AG08395 (cell line): ENCODE measurements around the gene FADS2.
A peak's percentile ranks its signal among the peaks of the same experiment; 100 is the strongest.

ENCODE experiments used
- DNase-seq: peaks from one replicate; pipeline ENCODE4 v3.0.0; 2012; ENCODE audit warnings: mixed read lengths, low spot score

Gene FADS2

GRCh38 chr11:61887839-61888494 lies 59.9 kb downstream of the FADS2 start:
- peak; percentile 92 for DNase-seq

GRCh38 chr11:61888590-61888989 lies 60.5 kb downstream of the FADS2 start:
- DNase-seq, result no peak

GRCh38 chr11:61889831-61890230 lies 61.7 kb downstream of the FADS2 start:
- DNase-seq, result no peak

- DNase-seq, result peak; percentile 76
Observed at GRCh38 chr11:61890529-61891330, 62.6 kb downstream of the FADS2 start.

GRCh38 chr11:61891331-61892084 lies 63.4 kb downstream of the FADS2 start, which contains the start of gene FADS3:
Gene FADS3, minus strand, starts transcription at chr11:61891545. Its CDS starts 164 bp downstream, at chr11:61891381.
- peak; percentile 93 for DNase-seq

- DNase-seq, result no peak
Observed at GRCh38 chr11:61892085-61892370, 63.9 kb downstream of the FADS2 start.

- peak; percentile 58 for DNase-seq
Observed at GRCh38 chr11:61893981-61894380, 65.9 kb downstream of the FADS2 start.

- DNase-seq, result no peak
Observed at GRCh38 chr11:61895046-61895717, 67.1 kb downstream of the FADS2 start.

- no peak for DNase-seq
Observed at GRCh38 chr11:61895718-61896059, 67.6 kb downstream of the FADS2 start.

GRCh38 chr11:61896665-61897386 lies 68.7 kb downstream of the FADS2 start:
- DNase-seq, result no peak

- DNase-seq, result peak; percentile 84
Observed at GRCh38 chr11:61897387-61898246, 69.5 kb downstream of the FADS2 start.

GRCh38 chr11:61898247-61898582 lies 70.1 kb downstream of the FADS2 start:
- DNase-seq, result no peak

GRCh38 chr11:61899146-61899841 lies 71.2 kb downstream of the FADS2 start:
- DNase-seq, result peak; percentile 89

- no peak for DNase-seq
Observed at GRCh38 chr11:61900251-61900650, 72.2 kb downstream of the FADS2 start.

- no peak for DNase-seq
Observed at GRCh38 chr11:61901397-61901796, 73.3 kb downstream of the FADS2 start.

GRCh38 chr11:61902313-61902712 lies 74.2 kb downstream of the FADS2 start:
- DNase-seq, result no peak

- no peak for DNase-seq
Observed at GRCh38 chr11:61903845-61904244, 75.7 kb downstream of the FADS2 start.

- DNase-seq, result no peak
Observed at GRCh38 chr11:61904539-61905048, 76.5 kb downstream of the FADS2 start.

GRCh38 chr11:61905067-61905696 lies 77.1 kb downstream of the FADS2 start:
- DNase-seq, result no peak
